Kidney (tissue), 14 donors: ENCODE measurements around the gene FNIP2. TPM values are rescaled to one million over a fixed set of nuclear protein-coding genes. Genes with fewer than 3 reads are reported as not detected.
A peak's percentile ranks its signal among the peaks of the same experiment; 100 is the strongest.

ENCODE experiments used
- DNase-seq, 5 donors: peaks; one replicate each; pipeline ENCODE4 v3.0.0-alpha.2; 2013 to 2020
- FAIRE-seq: peaks from 2 replicates; lab custom pipeline; 2012; peaks lifted over from hg19 to GRCh38; lab: Jason Lieb, UNC
- H3K27ac ChIP-seq, 2 donors: one replicate each; pipeline ENCODE4 v1.7.0; 2013; ENCODE audit warnings: low read depth in 2 of 2, low read length in 2 of 2, inconsistent platforms in 1 of 2
- H3K27me3 ChIP-seq: one replicate; pipeline ENCODE4 v1.7.1; 2013; ENCODE audit warnings: low read length, inconsistent platforms; ENCODE audit not compliant: control insufficient read depth, insufficient read depth
- H3K36me3 ChIP-seq, 3 donors: one replicate each; pipeline versions ENCODE4 v1.7.0 to v1.7.1; 2013; ENCODE audit warnings: low read length in 3 of 3, control low read depth in 1 of 3, inconsistent platforms in 1 of 3; ENCODE audit not compliant: insufficient read depth in 3 of 3, control insufficient read depth in 2 of 3
- H3K4me1 ChIP-seq, 3 donors: one replicate each; pipeline versions ENCODE4 v1.7.0 to v1.7.1; 2013; ENCODE audit warnings: low read length in 3 of 3, inconsistent platforms in 1 of 3, low read depth in 1 of 3; ENCODE audit not compliant: control insufficient read depth in 2 of 3, insufficient read depth in 2 of 3
- H3K4me3 ChIP-seq, 3 donors: one replicate each; pipeline versions ENCODE4 v1.7.0 to v1.8.1; 2013; ENCODE audit warnings: low read length in 3 of 3, control low read depth in 1 of 3, inconsistent platforms in 1 of 3
- H3K9ac ChIP-seq, 3 donors: one replicate each; pipeline versions ENCODE4 v1.7.0 to v1.7.1; 2013; ENCODE audit warnings: low read length in 3 of 3, control low read depth in 1 of 3, inconsistent platforms in 1 of 3
- H3K9me3 ChIP-seq, 3 donors: one replicate each; pipeline versions ENCODE4 v1.7.0 to v1.7.1; 2013; ENCODE audit warnings: low read length in 3 of 3, control low read depth in 1 of 3, inconsistent platforms in 1 of 3; ENCODE audit not compliant: control insufficient read depth in 2 of 3, insufficient read depth in 1 of 3
- intact Hi-C: fragments of 100-400 bp; cut with DNase I; formaldehyde crosslinking; loops from one replicate; pipeline ENCODE4 v1.11.1; 2022
- polyA plus RNA-seq: library from polyadenylated mRNA; stranded (reverse); fragments of 350-450 nt; fragmentation: Illumina TruSeq; extraction: RNeasy Lipid Tissue Mini Kit (QIAGEN cat#74804); gene quantifications from one replicate; pipeline ENCODE4 v1.2.3, GENCODE V29; 2014; ENCODE audit warnings: low read depth, low replicate concordance; ENCODE audit not compliant: insufficient read depth
- total RNA-seq: library from RNA; stranded (reverse); fragmentation: NEBNext Ultra II Directional; extraction: Animal tissue kit (Norgen Biotek cat#: 25700); gene quantifications from one replicate; pipeline ENCODE4 v1.2.1, GENCODE V29; 2021
- TF ChIP-seq, protein P1 (sequence below): IDR thresholded peaks from 3 replicates; pipeline ENCODE4 v1.5.1; 2012; ENCODE audit warnings: mild to moderate bottlenecking, moderate library complexity, borderline replicate concordance; ENCODE audit not compliant: insufficient read depth; ENCODE audit errors: extremely low read depth
- donor health status: control.
- donor health status: control.
- donor health status: control.
- donor health status: control.
- donor health status: control.
- donor health status: DM: yes; HTN: yes; CAD: no.
- donor health status: Normal renal cell carcinoma (clear cell type).

Gene FNIP2
- total and polyA plus RNA-seq, 2 donors from 2014 or later: 13.2 to 65.1 TPM

- no peak overlapping the region for H3K4me3 ChIP-seq
- no peak for DNase-seq
These were observed 48.9 kb downstream of the FNIP2 start for GRCh38 chr4:158817562-158818296.

DNA sequence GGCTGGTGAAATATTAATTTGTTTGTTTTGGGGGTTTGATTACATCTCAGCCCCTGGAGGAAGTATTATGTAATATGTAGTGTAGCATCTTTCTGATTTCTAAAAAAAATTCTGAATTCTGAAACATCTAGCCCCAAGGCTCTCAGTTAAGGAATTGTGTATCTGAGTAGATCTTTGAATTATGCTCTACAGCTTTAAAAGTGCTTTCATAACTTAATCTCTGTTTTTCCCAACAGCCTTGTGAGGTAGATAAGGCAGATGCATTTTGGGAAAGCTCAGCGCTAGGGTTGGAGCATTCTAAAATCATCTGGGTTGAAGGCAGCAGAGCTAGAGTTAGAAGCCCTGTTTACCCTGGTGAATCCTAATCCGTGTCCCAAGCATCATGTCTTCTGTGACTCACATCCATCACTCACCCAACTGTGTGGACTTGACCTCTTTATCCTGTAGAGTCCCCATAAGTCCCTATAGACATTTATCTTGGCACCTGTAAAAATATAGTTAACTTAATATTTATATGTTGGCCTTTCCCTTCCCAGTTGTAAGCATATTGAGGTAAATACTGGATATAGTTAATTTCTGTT is 49.8 kb downstream of the FNIP2 start:
- intact Hi-C loops: no loop called here
- no peaks in the 10 kb centered on the region for H3K9me3 ChIP-seq
- TF ChIP-seq, protein P1, sequence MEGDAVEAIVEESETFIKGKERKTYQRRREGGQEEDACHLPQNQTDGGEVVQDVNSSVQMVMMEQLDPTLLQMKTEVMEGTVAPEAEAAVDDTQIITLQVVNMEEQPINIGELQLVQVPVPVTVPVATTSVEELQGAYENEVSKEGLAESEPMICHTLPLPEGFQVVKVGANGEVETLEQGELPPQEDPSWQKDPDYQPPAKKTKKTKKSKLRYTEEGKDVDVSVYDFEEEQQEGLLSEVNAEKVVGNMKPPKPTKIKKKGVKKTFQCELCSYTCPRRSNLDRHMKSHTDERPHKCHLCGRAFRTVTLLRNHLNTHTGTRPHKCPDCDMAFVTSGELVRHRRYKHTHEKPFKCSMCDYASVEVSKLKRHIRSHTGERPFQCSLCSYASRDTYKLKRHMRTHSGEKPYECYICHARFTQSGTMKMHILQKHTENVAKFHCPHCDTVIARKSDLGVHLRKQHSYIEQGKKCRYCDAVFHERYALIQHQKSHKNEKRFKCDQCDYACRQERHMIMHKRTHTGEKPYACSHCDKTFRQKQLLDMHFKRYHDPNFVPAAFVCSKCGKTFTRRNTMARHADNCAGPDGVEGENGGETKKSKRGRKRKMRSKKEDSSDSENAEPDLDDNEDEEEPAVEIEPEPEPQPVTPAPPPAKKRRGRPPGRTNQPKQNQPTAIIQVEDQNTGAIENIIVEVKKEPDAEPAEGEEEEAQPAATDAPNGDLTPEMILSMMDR: no peak
- H3K4me3 ChIP-seq: no peak overlapping the region
- H3K27ac ChIP-seq: peak overlapping the region; percentile 17 to 49
- H3K9ac ChIP-seq: peak overlapping the region in 1 of 3 donors; percentile 51
- no peaks in the 10 kb centered on the region for H3K27me3 ChIP-seq
- no peak for DNase-seq
- H3K36me3 ChIP-seq: no peaks in the 10 kb centered on the region
- no peak for FAIRE-seq
- peaks cover 3 to 55% (median 40%) of the 10 kb centered on the region in 3 donors for H3K4me1 ChIP-seq

More at GRCh38 chr4:158817562-158818296, 48.9 kb downstream of the FNIP2 start:
- intact Hi-C loops: no loop called here
- TF ChIP-seq, protein P1: no peak
- Histone ChIP-seq H3K27me3 (no peaks in the 10 kb centered on the region), H3K9me3 (no peaks in the 10 kb centered on the region), H3K27ac (peak overlapping the region; percentile 17 to 49), H3K36me3 (no peaks in the 10 kb centered on the region), H3K9ac (peak overlapping the region in 1 of 3 donors; percentile 51), H3K4me1 (peaks cover 3 to 59% (median 41%) of the 10 kb centered on the region in 3 donors)
- FAIRE-seq: no peak

GRCh38 chr4:158819942-158820786 is 51.3 kb downstream of the FNIP2 start:
- Histone ChIP-seq H3K9me3 (no peaks in the 10 kb centered on the region), H3K4me3 (no peak overlapping the region), H3K36me3 (no peaks in the 10 kb centered on the region), H3K9ac (peak overlapping the region in 1 of 3 donors; percentile 47), H3K27me3 (no peaks in the 10 kb centered on the region), H3K4me1 (peaks cover 8 to 62% (median 40%) of the 10 kb centered on the region in 3 donors), H3K27ac (peak overlapping the region; percentile 75 to 81)
- TF ChIP-seq, protein P1: no peak
- no peak for DNase-seq
- intact Hi-C loops: no loop called here
- FAIRE-seq: no peak
